Hepatocyte (in vitro differentiated cells): ENCODE measurements around the gene ERCC6L.

Experiments used
- EZH2 ChIP-seq: fragments of 200-600 bp; sonication (generic); IDR thresholded peaks from 2 replicates; pipeline ENCODE4 v1.6.1; 2016; ENCODE audit warnings: antibody characterized with exemption, mild to moderate bottlenecking, borderline replicate concordance
- EZH2phosphoT487 ChIP-seq: fragments of 200-600 bp; sonication (generic); IDR thresholded peaks from one replicate; pipeline ENCODE4 v1.6.1; 2018; ENCODE audit warnings: antibody characterized with exemption, mild to moderate bottlenecking, low read depth, moderate library complexity; ENCODE audit not compliant: unreplicated experiment, severe bottlenecking
- TF ChIP-seq, protein P1 (sequence below): fragments of 200-600 bp; sonication (generic); IDR thresholded peaks from 2 replicates; pipeline ENCODE4 v1.5.1; 2016; ENCODE audit warnings: antibody characterized with exemption, mild to moderate bottlenecking; ENCODE audit not compliant: poor library complexity

GRCh38 chrX:72280321-72280845 lies 41.6 kb upstream of the ERCC6L start:
- TF ChIP-seq, protein P1, sequence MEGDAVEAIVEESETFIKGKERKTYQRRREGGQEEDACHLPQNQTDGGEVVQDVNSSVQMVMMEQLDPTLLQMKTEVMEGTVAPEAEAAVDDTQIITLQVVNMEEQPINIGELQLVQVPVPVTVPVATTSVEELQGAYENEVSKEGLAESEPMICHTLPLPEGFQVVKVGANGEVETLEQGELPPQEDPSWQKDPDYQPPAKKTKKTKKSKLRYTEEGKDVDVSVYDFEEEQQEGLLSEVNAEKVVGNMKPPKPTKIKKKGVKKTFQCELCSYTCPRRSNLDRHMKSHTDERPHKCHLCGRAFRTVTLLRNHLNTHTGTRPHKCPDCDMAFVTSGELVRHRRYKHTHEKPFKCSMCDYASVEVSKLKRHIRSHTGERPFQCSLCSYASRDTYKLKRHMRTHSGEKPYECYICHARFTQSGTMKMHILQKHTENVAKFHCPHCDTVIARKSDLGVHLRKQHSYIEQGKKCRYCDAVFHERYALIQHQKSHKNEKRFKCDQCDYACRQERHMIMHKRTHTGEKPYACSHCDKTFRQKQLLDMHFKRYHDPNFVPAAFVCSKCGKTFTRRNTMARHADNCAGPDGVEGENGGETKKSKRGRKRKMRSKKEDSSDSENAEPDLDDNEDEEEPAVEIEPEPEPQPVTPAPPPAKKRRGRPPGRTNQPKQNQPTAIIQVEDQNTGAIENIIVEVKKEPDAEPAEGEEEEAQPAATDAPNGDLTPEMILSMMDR, result no peak
- TF ChIP-seq EZH2 (no peak), EZH2phosphoT487 (no peak)
